ENCODE results near the gene LTO1. TPM values are rescaled to one million over a fixed set of nuclear protein-coding genes. Genes with fewer than 3 reads are reported as not detected.

LTO1 gene
- total and polyA plus RNA-seq, 2 of the 13 experiments (the other 11 are each of a cell fraction or from before 2014, with no cell fraction given) = 11.8 to 15.0 TPM

- TF ChIP-seq THAP9 (CRISPR knock-in tag; IDR thresholded peaks at IDR 0.05; ENCODE audit: borderline replicate concordance) (0 out of 2 replicates have a peak, but pooled peaks have one; percentile 0), ZNF792 (CRISPR knock-in tag; IDR thresholded peaks at IDR 0.05) (no peak), KDM5A (IDR thresholded peaks at IDR 0.05; ENCODE audit: borderline replicate concordance, low read length) (no peak), MZF1 (CRISPR knock-in tag; IDR thresholded peaks at IDR 0.05; ENCODE audit: borderline replicate concordance) (no peak), ZFX (CRISPR knock-in tag; IDR thresholded peaks at IDR 0.05; ENCODE audit: low read depth) (peak; percentile 57), CCAR2 (optimal IDR thresholded peaks at IDR 0.05; ENCODE audit: low read depth, low read length) (no peak), KDM6A (CRISPR knock-in tag; IDR thresholded peaks at IDR 0.05; ENCODE audit: low read depth) (no peak), ZNF839 (CRISPR knock-in tag; IDR thresholded peaks at IDR 0.05; ENCODE audit: borderline replicate concordance) (no peak), RCOR2 (CRISPR knock-in tag; IDR thresholded peaks at IDR 0.05) (0 out of 2 replicates have a peak, but pooled peaks have one; percentile 35), PHF8 (CRISPR knock-in tag; IDR thresholded peaks at IDR 0.05) (peak; percentile 68), ZNF251 (CRISPR knock-in tag; IDR thresholded peaks at IDR 0.05) (no peak), FOSL1 (CRISPR knock-in tag; IDR thresholded peaks at IDR 0.05; ENCODE audit: borderline replicate concordance) (no peak), GRHL1 (CRISPR knock-in tag; conservative IDR thresholded peaks at IDR 0.05) (no peak), ZNF605 (CRISPR knock-in tag; IDR thresholded peaks at IDR 0.05) (no peak), GABPB1 (CRISPR knock-in tag; IDR thresholded peaks at IDR 0.05) (peak; percentile 48; the same call in 1 of the 2 replicates), HOXA7 (CRISPR knock-in tag; IDR thresholded peaks at IDR 0.05) (no peak), HNRNPK (IDR thresholded peaks at IDR 0.05; ENCODE audit: low read depth, low read length, poor library complexity, severe bottlenecking) (no peak), SRY (CRISPR knock-in tag; IDR thresholded peaks at IDR 0.05) (no peak), ZFAT (CRISPR knock-in tag; conservative IDR thresholded peaks at IDR 0.05) (no peak), MAFK (conservative IDR thresholded peaks at IDR 0.05 in 1 of 2, IDR thresholded peaks at IDR 0.05 in 1 of 2; ENCODE audit: low read length in 2 of 2) (no peak)
- TF ChIP-seq, protein P1, sequence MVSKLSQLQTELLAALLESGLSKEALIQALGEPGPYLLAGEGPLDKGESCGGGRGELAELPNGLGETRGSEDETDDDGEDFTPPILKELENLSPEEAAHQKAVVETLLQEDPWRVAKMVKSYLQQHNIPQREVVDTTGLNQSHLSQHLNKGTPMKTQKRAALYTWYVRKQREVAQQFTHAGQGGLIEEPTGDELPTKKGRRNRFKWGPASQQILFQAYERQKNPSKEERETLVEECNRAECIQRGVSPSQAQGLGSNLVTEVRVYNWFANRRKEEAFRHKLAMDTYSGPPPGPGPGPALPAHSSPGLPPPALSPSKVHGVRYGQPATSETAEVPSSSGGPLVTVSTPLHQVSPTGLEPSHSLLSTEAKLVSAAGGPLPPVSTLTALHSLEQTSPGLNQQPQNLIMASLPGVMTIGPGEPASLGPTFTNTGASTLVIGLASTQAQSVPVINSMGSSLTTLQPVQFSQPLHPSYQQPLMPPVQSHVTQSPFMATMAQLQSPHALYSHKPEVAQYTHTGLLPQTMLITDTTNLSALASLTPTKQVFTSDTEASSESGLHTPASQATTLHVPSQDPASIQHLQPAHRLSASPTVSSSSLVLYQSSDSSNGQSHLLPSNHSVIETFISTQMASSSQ (IDR thresholded peaks at IDR 0.05; ENCODE audit: low read depth) = no peak
- TF ChIP-seq, protein P1 (CRISPR knock-in tag; IDR thresholded peaks at IDR 0.05; ENCODE audit: borderline replicate concordance) = 0 out of 2 replicates have a peak, but pooled peaks have one; percentile 40
Observed at GRCh38 chr11:69638941-69639681, 36.0 kb downstream of the LTO1 start (continued).

Data from HepG2 (cell line).